Measurements from ENCODE around the gene MYOC.
"Not testable (repeated sequence)": the region's sequence is repeated elsewhere in the genome, so short reads cannot be mapped to it uniquely, and the experiment has no call there.

Gene MYOC

GRCh38 chr1:171606402-171606941 lies 46.0 kb downstream of the MYOC start:
- no peak for DNase-seq (ENCODE audit: low read depth in 2 of 2)

GRCh38 chr1:171603042-171603441 lies 49.4 kb downstream of the MYOC start:
- DNase-seq (ENCODE audit: low read depth in 2 of 2): not testable (repeated sequence)

- no peak for DNase-seq (ENCODE audit: low read depth in 2 of 2)
Observed at GRCh38 chr1:171600862-171601261, 51.6 kb downstream of the MYOC start.

- DNase-seq (ENCODE audit: low read depth in 2 of 2): not testable (repeated sequence)
Observed at GRCh38 chr1:171600310-171600709, 52.2 kb downstream of the MYOC start.

- no peak for DNase-seq (ENCODE audit: low read depth in 2 of 2)
Observed at GRCh38 chr1:171597203-171597602, 55.3 kb downstream of the MYOC start.

GRCh38 chr1:171596705-171597104 lies 55.8 kb downstream of the MYOC start:
- DNase-seq (ENCODE audit: low read depth in 2 of 2): no peak

- no peak for DNase-seq (ENCODE audit: low read depth in 2 of 2)
Observed at GRCh38 chr1:171596119-171596518, 56.4 kb downstream of the MYOC start.

GRCh38 chr1:171595324-171595723 lies 57.2 kb downstream of the MYOC start:
- no peak for DNase-seq (ENCODE audit: low read depth in 2 of 2)

- DNase-seq (ENCODE audit: low read depth in 2 of 2): no peak
Observed at GRCh38 chr1:171590022-171590421, 62.5 kb downstream of the MYOC start.

- DNase-seq (ENCODE audit: low read depth in 2 of 2): no peak
Observed at GRCh38 chr1:171588230-171588629, 64.3 kb downstream of the MYOC start.

GRCh38 chr1:171585715-171586114 lies 66.8 kb downstream of the MYOC start:
- DNase-seq (ENCODE audit: low read depth in 2 of 2): no peak
